Head of caudate nucleus (tissue), 42 donors: Measurements from ENCODE around the gene NAB2.

Experiments used
- DNase-seq, 42 donors: peaks; one replicate each; pipeline versions ENCODE4 v3.0.0 to v3.0.0-alpha.2; 2020 to 2021; ENCODE audit warnings: mixed read lengths in 7 of 42
- intact Hi-C: fragments of 100-400 bp; cut with DNase I; formaldehyde crosslinking; loops from one replicate; pipeline ENCODE4 v1.15.0; 2022

NAB2 gene

DNA sequence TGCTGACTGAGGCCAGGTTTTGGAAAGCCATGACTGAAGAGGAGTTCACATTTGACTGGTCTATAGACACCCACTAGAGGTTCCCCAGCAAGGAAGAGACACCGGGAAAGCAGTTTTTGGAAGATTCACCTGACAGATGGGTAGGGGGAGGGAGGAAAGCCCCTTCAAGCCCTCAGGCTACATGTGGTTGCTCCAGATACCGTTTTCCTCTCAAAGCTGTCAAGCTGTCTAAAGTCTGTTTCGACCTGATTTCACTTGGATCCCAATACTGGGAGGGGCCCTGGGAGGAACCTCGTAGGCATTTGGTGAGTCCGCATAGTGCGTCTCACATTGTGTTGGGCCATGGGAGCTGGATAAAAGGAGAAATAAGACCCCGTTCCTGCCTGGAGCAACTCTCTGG lies 37.6 kb downstream of the NAB2 start:
- intact Hi-C loops: loop anchor here (5.0 kb wide), 1 partner anchor 56 kb away; no protein-coding TSS in a partner anchor
- no peak for DNase-seq

DNA sequence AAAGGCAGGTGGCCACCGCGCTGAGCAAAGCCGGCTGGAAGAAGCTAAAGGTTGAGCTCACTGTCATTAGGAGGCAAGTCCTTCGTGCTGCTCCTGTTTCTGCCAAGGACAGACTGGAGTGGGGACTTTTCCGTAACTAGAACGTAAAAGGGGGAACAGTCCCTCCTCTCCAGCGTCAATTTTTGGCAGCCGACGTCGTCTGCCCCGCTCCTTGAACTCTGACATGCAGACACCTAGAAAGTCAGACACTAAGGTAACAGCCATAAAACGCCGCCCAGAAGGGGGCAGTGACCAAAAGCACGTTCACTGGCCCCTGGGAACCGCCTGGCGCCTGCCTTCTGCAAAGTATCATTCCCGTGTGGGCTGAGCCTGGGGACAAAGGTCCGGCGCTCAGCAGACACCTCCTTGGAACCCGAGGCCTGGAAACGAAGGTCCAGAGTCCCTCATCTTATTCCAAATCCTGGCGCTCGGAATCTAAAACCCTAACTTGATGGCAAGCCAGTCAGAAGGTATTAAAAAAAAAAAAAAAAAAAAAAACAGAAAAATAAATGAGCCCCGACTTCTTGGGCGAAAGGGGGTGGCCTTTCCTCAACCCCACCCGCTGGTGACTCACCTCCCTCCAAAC lies 38.3 kb downstream of the NAB2 start:
- peak in 40 of 42 donors; percentile 28 to 85 (median 58) for DNase-seq
- intact Hi-C loops: loop anchor here (5.0 kb wide), 1 partner anchor 55 kb away; no protein-coding TSS in a partner anchor

- intact Hi-C loops: loop anchor here (5.0 kb wide), 1 partner anchor 54 kb away; no protein-coding TSS in a partner anchor
Observed at GRCh38 chr12:57127726-57128518, 39.0 kb downstream of the NAB2 start, which contains the start of gene LRP1. Gene LRP1, plus strand, starts transcription at chr12:57128483. Its CDS starts 482 bp downstream, at chr12:57128965.

DNA sequence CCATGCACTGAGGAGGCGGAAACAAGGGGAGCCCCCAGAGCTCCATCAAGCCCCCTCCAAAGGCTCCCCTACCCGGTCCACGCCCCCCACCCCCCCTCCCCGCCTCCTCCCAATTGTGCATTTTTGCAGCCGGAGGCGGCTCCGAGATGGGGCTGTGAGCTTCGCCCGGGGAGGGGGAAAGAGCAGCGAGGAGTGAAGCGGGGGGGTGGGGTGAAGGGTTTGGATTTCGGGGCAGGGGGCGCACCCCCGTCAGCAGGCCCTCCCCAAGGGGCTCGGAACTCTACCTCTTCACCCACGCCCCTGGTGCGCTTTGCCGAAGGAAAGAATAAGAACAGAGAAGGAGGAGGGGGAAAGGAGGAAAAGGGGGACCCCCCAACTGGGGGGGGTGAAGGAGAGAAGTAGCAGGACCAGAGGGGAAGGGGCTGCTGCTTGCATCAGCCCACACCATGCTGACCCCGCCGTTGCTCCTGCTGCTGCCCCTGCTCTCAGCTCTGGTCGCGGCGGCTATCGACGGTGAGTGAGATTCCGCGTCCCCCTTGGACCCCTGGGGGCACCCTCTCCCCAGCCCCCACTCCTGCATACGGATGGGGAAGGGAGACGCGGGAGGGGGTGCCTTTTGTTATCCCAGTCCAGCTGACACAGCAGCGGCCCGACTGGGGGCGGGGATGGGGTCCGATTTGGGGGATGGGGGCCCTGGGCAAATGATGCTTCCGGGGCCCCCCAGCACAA lies 39.8 kb downstream of the NAB2 start:
- peak in 5 of 42 donors; percentile 26 to 64 (median 45) for DNase-seq
- intact Hi-C loops: loop anchor here (5.0 kb wide), 1 partner anchor 54 kb away; no protein-coding TSS in a partner anchor

More at GRCh38 chr12:57127726-57128518, 39.0 kb downstream of the NAB2 start, which contains the start of gene LRP1:
- DNase-seq: peak; percentile 55 to 94 (median 85)

DNA sequence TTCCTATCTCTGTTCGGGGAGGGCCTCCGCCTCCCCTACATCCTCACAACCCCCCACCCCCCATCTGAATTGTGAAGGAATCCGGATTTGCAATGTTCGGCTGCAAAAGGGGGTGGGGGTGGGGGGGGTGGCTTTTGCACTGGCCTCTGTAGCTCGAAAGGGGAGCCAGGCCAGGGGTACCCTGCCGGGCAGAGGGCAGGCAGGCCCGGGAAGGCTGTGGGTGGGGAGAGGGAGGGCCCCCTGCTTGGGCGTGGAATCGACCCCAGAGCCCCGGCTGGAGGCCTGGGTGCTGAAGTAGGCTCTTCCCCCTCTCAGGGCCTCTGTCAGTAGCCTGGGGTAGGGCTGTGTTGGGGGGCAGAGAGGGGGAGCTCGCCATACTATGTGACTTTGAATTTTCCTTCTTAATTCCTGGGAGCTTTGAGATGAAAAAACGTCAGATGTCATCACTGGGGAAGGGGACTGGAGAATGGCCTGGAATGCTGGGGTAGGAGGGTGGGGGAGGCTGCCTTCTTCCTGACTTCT lies 40.5 kb downstream of the NAB2 start:
- DNase-seq: peak in 2 of 42 donors; percentile 23 to 32
- intact Hi-C loops: loop anchor here (5.0 kb wide), 1 partner anchor 53 kb away; no protein-coding TSS in a partner anchor

DNA sequence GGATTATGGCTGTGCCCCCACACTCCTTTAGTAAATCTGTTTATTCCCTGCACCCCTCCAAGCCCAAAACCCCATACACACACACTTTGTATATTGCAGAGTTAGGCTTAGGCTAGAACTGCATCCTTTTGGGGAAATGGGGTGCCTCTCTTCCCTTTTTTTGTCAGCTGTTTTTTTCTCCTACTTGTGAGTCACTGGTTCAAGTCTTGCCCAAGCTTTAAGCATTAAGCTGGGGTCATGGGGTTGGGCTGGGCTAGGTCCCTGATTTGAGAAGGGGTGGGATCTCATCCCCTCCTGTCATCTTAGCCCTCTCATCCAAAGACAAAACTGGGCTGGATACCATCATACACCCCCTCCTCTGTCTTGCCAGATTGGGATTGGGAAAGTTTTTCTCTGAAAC lies 41.0 kb downstream of the NAB2 start:
- intact Hi-C loops: loop anchor here (5.0 kb wide), 1 partner anchor 52 kb away; no protein-coding TSS in a partner anchor
- peak in 1 of 42 donors; percentile 53 for DNase-seq

DNA sequence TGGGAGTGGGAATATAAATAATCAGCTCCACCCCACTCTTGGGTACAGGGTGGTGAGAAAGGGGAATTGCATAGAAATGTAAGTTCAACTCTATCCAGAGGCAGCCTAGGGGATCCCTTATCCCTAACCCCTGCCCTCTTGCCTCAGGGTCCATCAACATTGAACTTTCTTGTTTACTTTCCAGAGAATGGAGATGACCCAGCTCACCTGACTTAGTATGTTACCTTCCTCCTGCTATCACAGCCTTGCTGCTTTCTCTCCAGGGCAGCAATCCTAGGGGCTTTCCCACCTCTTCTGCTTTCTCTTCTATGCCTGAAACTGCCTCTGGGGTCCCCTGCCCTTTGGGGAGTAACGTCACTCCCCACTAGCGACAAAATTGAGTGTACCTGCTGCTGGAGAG lies 42.0 kb downstream of the NAB2 start:
- intact Hi-C loops: no loop called here
- DNase-seq: no peak

DNA sequence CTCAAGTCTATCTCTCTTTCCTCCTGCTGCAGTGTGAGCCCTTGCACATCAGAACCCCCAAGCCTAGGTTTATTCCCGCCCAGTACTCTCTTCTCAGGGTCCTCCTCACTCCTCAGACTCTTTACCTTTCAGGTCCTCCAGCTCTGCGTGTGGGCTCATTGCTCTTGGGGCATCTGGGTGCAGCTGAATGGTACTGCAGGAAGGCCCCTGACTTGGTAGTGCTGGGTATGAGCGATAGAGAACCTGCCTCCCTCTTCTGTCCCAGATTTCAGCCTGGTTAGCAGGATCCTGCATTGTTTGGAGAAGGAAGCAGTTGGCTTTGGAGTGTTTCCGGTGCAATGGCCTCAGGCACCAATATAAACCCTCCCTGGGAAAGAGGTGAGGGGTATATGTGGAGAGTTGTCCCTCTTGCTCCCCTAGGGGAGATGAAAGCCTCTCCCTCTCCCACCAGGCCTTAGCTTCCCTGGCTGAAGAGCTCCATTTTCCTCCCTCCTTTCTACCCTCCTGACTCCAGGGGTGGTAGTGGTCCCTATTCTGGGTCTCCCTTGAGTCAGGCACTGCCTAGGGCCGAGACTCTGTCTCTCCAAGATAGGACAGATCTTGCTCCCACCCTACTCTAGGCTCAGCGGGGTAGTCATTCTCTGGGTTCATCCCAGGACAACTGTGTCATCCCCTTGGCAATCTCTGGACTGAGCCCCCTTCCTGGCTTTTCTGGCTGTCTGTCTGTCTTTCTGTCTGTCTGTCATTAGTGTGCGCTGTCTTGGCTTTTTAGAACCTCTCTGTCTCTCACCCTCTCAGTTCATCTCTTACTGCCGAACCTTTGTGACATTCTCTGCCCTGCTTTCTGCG lies 43.2 kb downstream of the NAB2 start:
- DNase-seq: no peak
- intact Hi-C loops: no loop called here

- intact Hi-C loops: no loop called here
- peak in 1 of 42 donors; percentile 37 for DNase-seq
Observed at GRCh38 chr12:57133013-57133569, 44.2 kb downstream of the NAB2 start.

- intact Hi-C loops: no loop called here
- peak in 15 of 42 donors; percentile 32 to 77 (median 42) for DNase-seq
Observed at GRCh38 chr12:57133916-57134315, 45.0 kb downstream of the NAB2 start.

GRCh38 chr12:57134949-57135348 lies 46.0 kb downstream of the NAB2 start:
- peak in 1 of 42 donors; percentile 35 for DNase-seq
- intact Hi-C loops: no loop called here

DNA sequence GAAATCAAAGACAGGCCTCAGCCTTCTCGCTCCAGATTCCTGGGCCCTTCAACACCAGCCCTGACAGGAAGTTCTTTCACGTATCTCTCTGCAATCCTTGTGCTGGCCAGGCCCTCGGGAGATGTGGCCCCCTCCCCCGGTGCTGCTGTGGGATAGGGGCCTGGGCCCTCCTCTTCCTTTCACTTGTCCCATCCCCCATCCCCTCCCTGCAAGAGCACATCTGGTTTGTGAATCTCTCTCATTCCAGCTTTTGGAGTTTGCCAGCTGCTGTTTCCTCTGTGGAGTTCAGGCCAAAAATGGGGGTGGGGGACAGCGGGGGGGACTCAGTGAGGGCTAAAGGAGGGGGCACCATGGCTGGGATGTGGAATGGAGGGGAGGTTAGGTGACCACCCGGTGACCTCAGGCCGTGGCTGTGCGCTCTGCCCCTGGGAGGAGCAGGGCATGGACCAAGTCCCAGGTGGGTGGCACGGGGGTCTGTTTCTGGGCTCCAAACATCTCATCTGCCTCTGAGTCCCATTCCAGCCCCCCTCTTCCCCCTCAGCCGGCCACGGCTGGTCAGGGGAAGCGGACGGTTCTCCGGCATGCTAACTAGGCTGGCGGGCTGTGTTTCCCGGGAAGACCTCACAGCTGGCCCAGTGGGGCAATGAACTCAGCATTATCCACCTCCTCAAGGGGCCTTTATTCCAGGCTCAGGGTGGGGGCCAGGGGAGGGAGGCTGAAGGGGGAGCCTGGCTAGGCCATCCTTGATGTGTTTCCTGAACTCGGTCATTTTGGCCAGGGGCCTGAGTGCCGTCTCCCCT lies 46.8 kb downstream of the NAB2 start:
- DNase-seq: peak; percentile 57 to 94 (median 80)
- intact Hi-C loops: no loop called here

- intact Hi-C loops: no loop called here
- peak in 15 of 42 donors; percentile 35 to 80 (median 51) for DNase-seq
Observed at GRCh38 chr12:57138526-57139272, 49.8 kb downstream of the NAB2 start.

DNA sequence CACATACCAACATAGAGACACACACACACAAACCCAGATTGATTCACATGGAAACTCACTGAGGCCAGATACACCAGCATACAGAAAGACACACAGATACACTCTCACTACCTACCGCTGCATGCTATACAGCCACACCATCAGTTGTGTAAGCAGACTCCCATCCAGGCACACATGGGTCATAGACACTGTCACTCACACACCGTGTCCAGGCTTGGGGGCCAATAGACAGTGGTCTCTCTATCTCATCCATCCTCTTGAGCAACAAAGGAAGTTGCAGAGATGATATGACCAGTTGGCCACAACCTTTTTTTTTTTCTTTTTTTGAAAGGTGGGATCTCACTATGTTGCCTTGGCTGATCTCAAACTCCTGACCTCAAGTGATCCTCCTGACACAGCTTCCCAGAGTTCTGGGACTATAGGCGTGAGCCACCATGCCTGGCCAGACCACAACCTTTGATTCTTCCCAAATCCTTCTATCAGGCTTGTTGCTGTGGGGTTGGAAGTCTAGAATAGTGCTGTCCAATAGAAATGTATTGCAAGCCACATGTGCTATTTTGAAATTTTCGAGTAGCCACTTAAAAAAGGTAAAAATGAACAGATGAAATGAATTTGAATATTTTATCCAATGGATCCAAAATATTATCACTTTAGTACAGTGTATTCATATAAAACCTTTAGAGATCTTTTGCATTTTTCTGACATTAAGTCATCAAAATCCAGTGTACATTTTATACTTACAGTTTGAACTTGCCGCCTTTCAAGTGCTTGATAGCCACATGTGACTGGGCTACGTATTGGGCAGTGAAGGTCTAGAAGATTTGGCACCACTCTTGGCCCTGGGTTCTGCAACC lies 51.1 kb downstream of the NAB2 start:
- intact Hi-C loops: no loop called here
- no peak for DNase-seq

DNA sequence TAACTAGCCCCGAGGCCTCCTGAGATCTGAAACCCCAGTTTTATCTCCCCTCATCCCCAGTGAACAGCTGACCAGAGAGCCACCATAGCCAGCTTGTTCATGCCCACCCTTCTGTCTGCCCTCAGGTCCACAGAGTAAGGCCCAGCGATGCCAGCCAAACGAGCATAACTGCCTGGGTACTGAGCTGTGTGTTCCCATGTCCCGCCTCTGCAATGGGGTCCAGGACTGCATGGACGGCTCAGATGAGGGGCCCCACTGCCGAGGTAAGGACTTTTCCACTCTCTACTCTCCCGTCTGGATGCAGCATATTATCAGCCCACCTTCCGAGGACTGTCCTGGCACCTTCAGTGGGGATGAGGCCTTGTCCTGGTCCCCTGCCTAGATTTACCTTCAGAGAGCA lies 52.3 kb downstream of the NAB2 start:
- intact Hi-C loops: no loop called here
- DNase-seq: no peak
